Esophagus (tissue), 2 donors: Measurements from ENCODE around the gene ITCH. TPM values are rescaled to one million over a fixed set of nuclear protein-coding genes. Genes with fewer than 3 reads are reported as not detected.

Source experiments
- H3K27ac ChIP-seq, 2 donors: one replicate each; pipeline ENCODE4 v1.5.1; 2013; ENCODE audit warnings: low read depth in 2 of 2, mild to moderate bottlenecking in 2 of 2, inconsistent platforms in 1 of 2, low read length in 1 of 2, moderate library complexity in 1 of 2
- H3K27me3 ChIP-seq, 2 donors: one replicate each; pipeline ENCODE4 v1.6.1; 2013; ENCODE audit warnings: low read length in 2 of 2, control low read depth in 1 of 2, mild to moderate bottlenecking in 1 of 2; ENCODE audit not compliant: insufficient read depth in 2 of 2, control insufficient read depth in 1 of 2
- H3K36me3 ChIP-seq, 2 donors: one replicate each; pipeline ENCODE4 v1.6.1; 2013; ENCODE audit warnings: low read length in 1 of 2; ENCODE audit not compliant: control insufficient read depth in 2 of 2, insufficient read depth in 2 of 2
- H3K4me1 ChIP-seq, 2 donors: one replicate each; pipeline ENCODE4 v1.6.1; 2013; ENCODE audit warnings: low read length in 1 of 2; ENCODE audit not compliant: control insufficient read depth in 2 of 2, insufficient read depth in 2 of 2
- H3K4me3 ChIP-seq, 2 donors: one replicate each; pipeline ENCODE4 v1.5.1; 2013; ENCODE audit warnings: low read length in 2 of 2, mild to moderate bottlenecking in 2 of 2, low read depth in 1 of 2, moderate library complexity in 1 of 2
- H3K9me3 ChIP-seq, 2 donors: one replicate each; pipeline ENCODE4 v1.6.1; 2013; ENCODE audit warnings: mild to moderate bottlenecking in 2 of 2, low read depth in 1 of 2, low read length in 1 of 2, moderate library complexity in 1 of 2; ENCODE audit not compliant: control insufficient read depth in 2 of 2, insufficient read depth in 1 of 2
- WGBS, 2 donors: extraction: QIAGEN DNeasy Blood & Tissue Kit; methylation state at CpG; one replicate each; pipeline ENCODE4 v1.1.7; 2013; 5-methylcytosine and 5-hydroxymethylcytosine counted together
- polyA plus RNA-seq, 2 donors: library from polyadenylated mRNA; stranded (reverse); fragments of 200-250 nt; gene quantifications; one replicate each; pipeline ENCODE4 v1.2.3, GENCODE V29; 2013
- donor health status: healthy with polysubstance abuse.
- donor health status: Bipolar disorder and iron deficiency.

The ITCH gene
- polyA plus RNA-seq, 2 donors = 19.3 to 19.7 TPM

DNA sequence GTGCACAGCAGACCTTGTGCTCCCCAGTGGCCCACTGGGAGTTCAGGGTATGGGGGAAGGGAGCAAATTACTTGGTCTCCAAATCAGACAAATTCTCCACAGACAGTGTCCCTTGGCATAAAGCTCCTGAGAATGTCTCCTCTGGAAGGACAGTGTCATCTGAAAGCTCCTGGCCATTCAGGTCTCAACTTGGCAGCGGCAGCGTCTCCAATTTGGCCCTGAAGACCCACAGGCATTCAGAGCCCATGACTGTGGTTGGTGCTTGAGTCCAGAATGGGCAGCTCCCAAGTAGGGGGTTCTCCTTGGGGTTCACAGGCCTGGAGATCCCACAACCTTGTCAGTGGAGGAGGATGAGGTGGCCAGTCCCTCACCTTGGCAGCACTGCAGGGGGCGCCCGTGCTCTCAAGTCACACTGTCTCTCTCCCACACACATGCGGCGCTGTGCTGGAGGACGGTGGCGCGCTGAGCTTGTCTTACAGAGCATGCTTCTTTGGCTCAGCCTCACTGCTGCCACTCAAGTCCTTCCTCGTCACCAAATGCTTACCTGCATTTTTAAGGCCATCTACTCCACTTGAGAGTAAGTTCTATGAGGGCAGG lies 173.8 kb downstream of the ITCH start:
- Histone ChIP-seq H3K4me3 (no peak overlapping the region), H3K27me3 (no peaks in the 10 kb centered on the region), H3K27ac (no peak overlapping the region), H3K9me3 (no peaks in the 10 kb centered on the region), H3K36me3 (peaks cover 45 to 62% of the 10 kb centered on the region in 2 donors), H3K4me1 (no peaks in the 10 kb centered on the region)
- WGBS, 2 donors = 76 to 82% methylated on average over 10 of the region's 10 CpGs

DNA sequence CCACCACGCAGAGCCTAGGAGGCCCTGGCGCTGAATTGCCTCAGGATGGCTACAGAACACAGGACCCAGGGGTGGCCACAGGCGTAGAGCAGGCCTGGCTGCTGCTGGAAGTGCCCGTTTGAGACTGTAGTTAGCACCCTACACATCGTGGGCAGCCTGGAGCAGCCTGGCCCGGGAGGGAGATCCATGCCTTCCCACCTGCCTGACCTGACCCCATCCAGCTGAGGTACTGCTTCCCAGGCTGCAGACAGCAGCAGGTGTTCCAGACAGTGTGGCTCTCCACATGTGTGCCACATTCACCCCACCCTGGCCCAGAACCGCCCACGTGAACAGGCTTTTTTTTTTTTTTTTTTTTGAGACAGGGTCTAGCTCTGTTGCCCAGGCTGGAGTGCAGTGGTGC lies 174.6 kb downstream of the ITCH start:
- WGBS, 2 donors = 84 to 92% methylated on average over 8 of the region's 8 CpGs
- H3K36me3 ChIP-seq = peaks cover 42 to 61% of the 10 kb centered on the region in 2 donors
- no peak overlapping the region for H3K27ac ChIP-seq
- no peaks in the 10 kb centered on the region for H3K27me3 ChIP-seq
- H3K4me3 ChIP-seq = no peak overlapping the region
- no peaks in the 10 kb centered on the region for H3K4me1 ChIP-seq
- H3K9me3 ChIP-seq = no peaks in the 10 kb centered on the region

DNA sequence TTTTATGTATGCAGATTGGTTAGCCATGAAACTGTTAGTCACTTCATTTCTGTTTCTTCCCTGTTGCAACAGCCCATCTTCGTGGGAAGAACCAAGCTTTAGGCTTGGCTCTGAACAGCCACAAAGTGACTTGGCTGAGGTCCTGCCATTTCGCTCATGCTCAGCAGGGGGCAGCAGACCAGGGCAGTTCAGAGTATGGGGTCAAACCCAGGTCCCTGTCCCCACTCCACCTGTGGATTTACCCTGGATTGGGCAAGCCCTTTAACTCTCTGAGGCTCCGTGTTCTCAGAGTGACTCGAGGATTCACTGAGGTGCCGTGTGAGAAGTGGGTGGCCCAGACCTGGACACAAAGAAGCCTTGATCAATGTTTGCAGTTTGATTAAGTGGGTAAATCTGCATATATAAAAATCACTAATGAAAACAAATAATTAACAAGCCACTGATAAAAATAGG lies 175.6 kb downstream of the ITCH start:
- Histone ChIP-seq H3K4me3 (no peak overlapping the region), H3K36me3 (peaks cover 38 to 54% of the 10 kb centered on the region in 2 donors), H3K4me1 (no peaks in the 10 kb centered on the region), H3K27me3 (no peaks in the 10 kb centered on the region), H3K9me3 (no peaks in the 10 kb centered on the region), H3K27ac (no peak overlapping the region)
- 39 to 43% methylated on average over 5 of the region's 5 CpGs for WGBS, 2 donors

DNA sequence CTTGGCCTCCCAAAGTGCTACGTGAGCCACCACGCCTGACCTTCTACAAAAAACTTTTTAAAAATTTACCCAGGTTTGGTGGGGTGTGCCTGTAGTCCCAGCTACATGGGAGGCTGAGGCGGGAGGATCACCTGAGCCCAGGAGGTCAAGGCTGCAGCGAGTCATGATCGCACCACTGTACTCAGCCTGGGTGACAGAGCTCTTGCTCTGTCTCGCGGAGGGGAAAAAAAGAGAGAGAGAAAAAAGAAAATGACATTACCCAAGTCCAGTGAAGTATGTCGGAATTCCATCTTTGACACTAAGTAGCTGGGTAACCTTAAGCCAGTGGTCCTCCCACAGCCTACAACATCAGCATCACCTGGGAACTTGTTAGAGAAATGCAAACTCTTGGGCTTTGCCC lies 176.7 kb downstream of the ITCH start:
- Histone ChIP-seq H3K4me3 (no peak overlapping the region), H3K9me3 (no peaks in the 10 kb centered on the region), H3K27ac (no peak overlapping the region), H3K4me1 (no peaks in the 10 kb centered on the region), H3K36me3 (peaks cover 32 to 47% of the 10 kb centered on the region in 2 donors), H3K27me3 (no peaks in the 10 kb centered on the region)
- 96 to 97% methylated on average over 8 of the region's 8 CpGs for WGBS, 2 donors

DNA sequence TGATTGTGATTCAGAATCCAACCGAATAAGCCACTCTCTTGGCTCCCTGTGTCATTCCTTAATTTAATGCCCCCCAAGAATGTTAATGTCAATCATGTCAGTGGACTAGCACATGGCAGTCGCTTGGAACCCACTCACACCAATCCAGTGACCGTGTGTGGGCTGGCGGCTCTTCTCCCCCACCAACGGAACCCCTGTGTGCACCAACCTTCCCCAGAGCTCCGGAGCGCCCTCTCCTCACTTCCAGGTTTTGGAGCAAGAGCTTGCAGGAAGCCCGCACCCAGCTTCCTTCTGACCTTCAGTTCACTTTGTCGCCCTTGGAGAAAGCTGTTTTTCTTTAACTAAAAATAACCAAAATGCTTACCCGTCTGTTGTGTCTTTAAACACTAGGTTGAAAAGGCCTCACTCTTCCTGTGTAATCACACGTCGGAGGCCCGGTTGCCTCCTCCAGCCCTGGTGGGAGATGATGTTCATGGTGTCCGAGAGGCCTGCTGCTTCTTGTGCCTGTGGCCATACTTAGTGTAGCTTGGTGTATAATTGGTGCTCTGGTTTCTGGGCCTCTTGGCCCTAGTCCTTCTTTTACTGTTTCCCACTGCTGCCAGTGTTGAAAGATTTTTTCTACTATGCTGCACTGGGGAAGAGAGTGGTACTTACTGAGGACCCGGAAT lies 177.7 kb downstream of the ITCH start:
- 84 to 88% methylated on average over 15 of the region's 15 CpGs for WGBS, 2 donors
- no peak overlapping the region for H3K4me3 ChIP-seq
- no peaks in the 10 kb centered on the region for H3K9me3 ChIP-seq
- H3K36me3 ChIP-seq = peaks cover 22 to 37% of the 10 kb centered on the region in 2 donors
- H3K27me3 ChIP-seq = no peaks in the 10 kb centered on the region
- no peaks in the 10 kb centered on the region for H3K4me1 ChIP-seq
- H3K27ac ChIP-seq = no peak overlapping the region

DNA sequence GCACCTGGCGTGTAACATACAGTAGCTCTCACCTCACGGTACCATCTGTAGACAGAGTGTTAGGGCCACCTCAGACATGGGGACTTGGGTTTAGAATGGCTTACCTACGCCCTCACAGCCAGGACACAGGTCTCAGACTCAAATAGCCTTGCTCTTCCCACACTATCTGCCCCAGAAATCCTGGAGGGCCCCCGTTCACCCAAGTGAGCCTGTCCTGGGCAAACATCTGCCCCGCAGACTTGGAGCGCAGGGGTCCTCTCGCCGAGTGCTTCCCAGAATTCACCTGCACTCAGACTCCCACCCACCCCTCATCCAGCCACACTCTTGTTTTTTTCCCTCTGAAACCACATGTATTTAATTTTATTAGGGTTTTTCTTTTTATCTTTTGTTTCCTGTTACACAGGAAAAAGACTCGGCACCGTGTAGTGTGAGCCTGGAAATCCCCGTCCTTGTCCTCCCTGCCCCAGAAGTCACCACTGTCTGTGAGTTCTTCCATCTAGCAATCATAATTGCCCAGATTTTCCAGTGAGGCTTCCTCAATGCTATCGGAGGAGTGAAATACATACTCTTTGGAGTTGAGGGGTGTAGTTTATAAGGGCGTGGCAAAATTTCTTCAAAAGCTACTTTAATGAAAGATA lies 178.3 kb downstream of the ITCH start:
- H3K4me1 ChIP-seq = no peaks in the 10 kb centered on the region
- 80% methylated on average over 13 of the region's 13 CpGs for WGBS, 2 donors
- no peaks in the 10 kb centered on the region for H3K9me3 ChIP-seq
- no peak overlapping the region for H3K4me3 ChIP-seq
- H3K27me3 ChIP-seq = no peaks in the 10 kb centered on the region
- peaks cover 16 to 31% of the 10 kb centered on the region in 2 donors for H3K36me3 ChIP-seq
- H3K27ac ChIP-seq = no peak overlapping the region

DNA sequence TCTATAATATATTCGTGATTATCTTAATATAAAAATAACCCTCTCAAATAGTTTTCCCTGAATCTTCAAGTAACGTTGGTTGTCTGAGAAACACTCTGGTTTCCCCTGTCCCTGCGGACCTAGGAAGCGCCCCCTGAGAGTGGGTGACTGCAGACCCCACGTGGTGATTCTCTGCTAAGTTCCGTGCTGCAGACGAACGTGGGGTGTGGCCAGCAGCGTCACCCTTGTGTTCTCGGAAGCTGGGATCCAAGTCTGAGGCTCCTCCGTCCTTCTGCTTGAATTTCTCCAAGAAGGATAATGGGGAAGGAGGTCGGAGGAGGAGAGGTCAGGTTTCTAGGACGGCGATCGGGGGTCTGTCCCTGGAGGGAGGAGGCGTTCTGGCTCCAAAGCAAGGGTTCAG lies 178.8 kb downstream of the ITCH start:
- Histone ChIP-seq H3K27me3 (no peaks in the 10 kb centered on the region), H3K27ac (no peak overlapping the region), H3K4me1 (peaks cover 0 to 2% of the 10 kb centered on the region in 2 donors), H3K36me3 (peaks cover 13 to 27% of the 10 kb centered on the region in 2 donors), H3K9me3 (no peaks in the 10 kb centered on the region), H3K4me3 (no peak overlapping the region)
- 82% methylated on average over 16 of the region's 16 CpGs for WGBS, 2 donors

DNA sequence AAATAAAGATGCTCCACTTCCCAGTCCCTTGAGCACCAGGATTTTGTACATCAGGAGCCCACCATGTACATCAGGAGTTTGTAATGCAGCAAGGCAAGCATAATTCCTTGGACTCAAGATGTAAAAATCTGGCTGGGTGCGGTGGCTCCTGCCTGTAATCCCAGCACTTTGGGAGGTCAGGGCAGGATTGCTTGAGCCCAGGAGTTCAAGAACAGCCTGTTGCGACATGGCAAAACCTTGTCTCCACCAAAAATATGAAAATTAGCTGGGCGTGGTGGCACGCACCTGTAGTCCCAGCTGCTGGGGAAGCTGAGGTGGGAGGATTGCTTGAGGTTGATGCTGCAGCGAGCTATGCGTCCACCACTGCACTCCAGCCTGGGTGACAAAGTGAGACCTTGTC lies 179.4 kb downstream of the ITCH start:
- Histone ChIP-seq H3K4me1 (peaks cover 0 to 4% of the 10 kb centered on the region in 2 donors), H3K27me3 (no peaks in the 10 kb centered on the region), H3K36me3 (peaks cover 8 to 22% of the 10 kb centered on the region in 2 donors), H3K4me3 (no peak overlapping the region), H3K9me3 (no peaks in the 10 kb centered on the region), H3K27ac (no peak overlapping the region)
- WGBS, 2 donors = 94 to 97% methylated on average over 6 of the region's 6 CpGs

DNA sequence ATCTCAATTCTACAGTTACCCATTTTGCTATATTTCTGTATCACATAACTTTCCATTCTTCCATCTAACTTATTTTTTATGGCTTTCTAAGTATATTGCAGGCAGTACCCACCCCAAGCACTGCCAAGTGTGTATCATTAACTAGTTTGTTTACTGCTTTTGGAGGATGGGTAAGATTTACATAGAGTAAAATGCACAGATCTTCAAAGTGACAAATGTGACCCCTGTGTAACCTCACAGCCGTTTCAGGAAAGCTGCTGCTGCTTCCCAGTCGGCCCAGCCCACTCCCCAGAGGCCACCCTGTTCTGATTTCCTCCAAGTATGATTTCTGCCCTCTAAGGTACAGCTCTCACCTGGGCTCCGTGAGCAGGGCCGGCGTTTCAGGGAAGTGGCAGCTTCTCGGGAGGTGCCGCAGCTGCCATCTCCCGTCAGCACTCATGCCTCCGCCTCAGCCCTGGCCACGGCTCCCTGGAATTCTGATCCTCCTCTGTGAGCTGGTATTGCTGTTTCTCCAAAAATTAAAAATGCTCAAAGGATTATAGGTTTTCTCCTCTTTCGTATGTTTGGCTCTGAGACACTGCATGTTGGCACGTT lies 180.5 kb downstream of the ITCH start:
- no peaks in the 10 kb centered on the region for H3K27me3 ChIP-seq
- H3K4me1 ChIP-seq = peaks cover 0 to 4% of the 10 kb centered on the region in 2 donors
- H3K27ac ChIP-seq = no peak overlapping the region
- H3K9me3 ChIP-seq = no peaks in the 10 kb centered on the region
- H3K36me3 ChIP-seq = peaks cover 8 to 18% of the 10 kb centered on the region in 2 donors
- no peak overlapping the region for H3K4me3 ChIP-seq
- WGBS, 2 donors = 70 to 71% methylated on average over 12 of the region's 12 CpGs
